Lung microvascular endothelial cell (primary cell): ENCODE results near the gene PLEKHM3. TPM values are rescaled to one million over a fixed set of nuclear protein-coding genes. Genes with fewer than 3 reads are reported as not detected.
"Not testable (repeated sequence)": the region's sequence is repeated elsewhere in the genome, so short reads cannot be mapped to it uniquely, and the experiment has no call there.

Source experiments
- DNase-seq, 2 donors: peaks; one replicate each; pipeline versions ENCODE4 v3.0.0 to v3.0.0-alpha.2; 2010; ENCODE audit warnings: low read depth in 2 of 2
- total RNA-seq: library from RNA; depleted of rRNA; stranded (reverse); fragments of >200 nt; gene quantifications from 2 replicates; pipeline ENCODE4 v1.2.1, GENCODE V29; 2014

The PLEKHM3 gene
- total RNA-seq, 1 donor from 2014 or later, result 16.5 TPM

DNA sequence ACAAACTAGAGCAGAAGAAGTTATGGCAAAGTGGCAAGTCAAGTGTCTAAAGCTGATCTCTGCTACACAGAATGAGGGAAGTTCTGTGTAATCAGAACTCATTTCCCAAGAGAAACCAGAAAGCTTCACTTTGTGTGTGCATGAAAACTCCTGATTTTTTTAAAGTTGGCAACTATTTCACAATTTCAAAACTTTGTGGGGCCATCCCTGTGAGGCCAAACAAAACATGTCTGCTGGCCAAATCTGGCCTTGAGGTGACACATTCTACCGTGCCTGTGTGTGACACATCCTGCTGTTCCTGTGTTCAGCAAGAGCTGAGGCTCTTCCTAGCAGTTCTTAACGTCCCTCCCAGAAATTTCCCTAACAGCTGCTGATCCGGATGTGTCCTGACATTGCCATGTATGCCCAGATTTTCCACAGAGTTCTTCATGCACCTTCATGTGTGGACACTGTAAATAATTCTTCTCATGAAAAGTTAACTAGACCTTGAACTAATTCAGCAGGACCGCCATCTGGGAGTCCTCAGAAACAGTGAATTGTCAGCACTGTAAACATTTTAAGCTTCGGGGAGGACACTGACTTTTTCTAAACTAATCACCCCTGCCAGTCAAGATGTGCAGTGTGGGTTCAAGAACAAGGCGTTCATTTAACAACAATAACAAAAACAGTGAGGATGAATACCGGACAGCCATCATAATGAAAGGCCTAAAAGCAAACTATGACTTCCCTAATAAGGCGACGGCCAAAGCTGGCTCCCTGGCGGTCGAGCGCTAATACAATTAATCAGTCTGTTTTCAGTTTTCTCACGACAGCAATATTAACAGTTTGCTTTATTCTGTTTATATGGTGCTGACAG, 99.0 kb downstream of the PLEKHM3 start:
- DNase-seq, result peak; percentile 84 to 95

DNA sequence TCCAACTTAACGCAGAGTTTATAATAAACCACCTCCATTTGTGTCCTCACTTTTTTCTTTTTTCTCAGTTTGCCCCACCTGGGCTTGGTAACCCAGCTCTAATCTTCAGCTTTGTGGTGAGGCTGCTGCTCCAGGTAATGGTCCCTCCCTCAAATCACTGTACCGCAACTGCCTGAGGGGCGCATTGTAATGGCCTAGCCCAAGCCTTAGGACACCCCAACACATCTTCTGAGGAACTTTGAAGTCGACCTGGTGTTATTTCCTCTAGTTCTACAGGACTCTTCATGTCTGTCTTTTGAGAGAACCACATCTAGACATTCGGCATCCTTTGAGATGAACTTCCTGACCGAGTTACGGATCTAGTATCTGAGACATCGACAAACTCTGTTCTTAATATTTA, 99.7 kb downstream of the PLEKHM3 start:
- DNase-seq, result no peak

DNA sequence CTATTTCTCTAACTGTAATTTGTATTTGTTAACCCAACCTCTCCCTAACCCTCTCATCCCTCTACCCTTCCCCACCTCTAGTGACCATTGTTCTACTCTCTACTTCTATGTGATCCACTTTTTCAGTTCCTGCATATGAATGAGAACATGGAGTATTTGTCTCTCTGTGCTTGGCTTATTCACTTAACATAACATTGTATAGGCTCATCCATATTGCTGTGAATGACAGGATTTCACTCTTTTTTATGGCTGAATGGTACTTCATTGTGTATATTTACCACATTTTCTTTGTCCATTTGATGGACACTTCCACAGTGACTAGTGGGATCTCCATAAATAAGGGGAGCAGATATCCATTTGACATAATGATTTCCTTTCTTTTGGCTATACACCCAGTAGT, 103.7 kb downstream of the PLEKHM3 start:
- no peak for DNase-seq

DNA sequence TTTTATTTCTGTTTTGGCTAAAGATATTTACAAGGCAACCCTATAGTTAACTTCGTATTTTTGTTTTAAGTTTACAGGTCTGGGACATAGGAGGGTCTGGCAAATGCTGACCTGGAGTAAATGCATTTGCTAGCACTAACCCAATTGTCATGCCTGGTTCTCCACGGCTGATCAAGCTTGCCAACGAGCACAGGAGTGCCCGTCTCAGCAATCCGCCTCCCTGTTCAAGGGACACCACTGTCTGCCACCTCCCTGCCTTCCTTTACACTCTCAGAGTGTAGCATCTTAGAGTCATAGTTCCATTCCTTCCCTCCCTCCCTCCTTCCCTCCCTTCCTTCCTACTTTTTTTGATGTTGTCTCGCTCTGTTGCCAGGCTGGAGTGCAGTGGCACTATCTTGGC, 104.6 kb downstream of the PLEKHM3 start:
- no peak for DNase-seq

DNA sequence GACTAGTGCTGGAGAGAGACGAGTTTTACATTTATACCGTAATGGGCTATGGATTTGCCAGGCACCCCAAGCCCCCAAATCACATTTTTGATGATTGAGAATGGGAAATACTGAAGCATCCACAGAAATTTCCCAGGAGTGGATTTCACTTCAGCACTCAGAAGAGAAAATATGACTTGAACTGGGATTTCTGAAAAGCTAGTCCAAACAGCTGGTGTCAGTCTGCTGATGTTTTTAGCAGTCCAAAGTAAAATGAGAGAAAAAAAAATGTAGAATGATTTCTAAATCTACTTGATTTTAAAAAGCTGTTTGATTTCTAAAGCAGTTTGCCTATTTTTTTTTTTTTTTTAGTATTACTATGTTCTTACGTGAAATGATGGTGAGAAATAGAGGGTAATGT, 105.0 kb downstream of the PLEKHM3 start:
- DNase-seq, result no peak

DNA sequence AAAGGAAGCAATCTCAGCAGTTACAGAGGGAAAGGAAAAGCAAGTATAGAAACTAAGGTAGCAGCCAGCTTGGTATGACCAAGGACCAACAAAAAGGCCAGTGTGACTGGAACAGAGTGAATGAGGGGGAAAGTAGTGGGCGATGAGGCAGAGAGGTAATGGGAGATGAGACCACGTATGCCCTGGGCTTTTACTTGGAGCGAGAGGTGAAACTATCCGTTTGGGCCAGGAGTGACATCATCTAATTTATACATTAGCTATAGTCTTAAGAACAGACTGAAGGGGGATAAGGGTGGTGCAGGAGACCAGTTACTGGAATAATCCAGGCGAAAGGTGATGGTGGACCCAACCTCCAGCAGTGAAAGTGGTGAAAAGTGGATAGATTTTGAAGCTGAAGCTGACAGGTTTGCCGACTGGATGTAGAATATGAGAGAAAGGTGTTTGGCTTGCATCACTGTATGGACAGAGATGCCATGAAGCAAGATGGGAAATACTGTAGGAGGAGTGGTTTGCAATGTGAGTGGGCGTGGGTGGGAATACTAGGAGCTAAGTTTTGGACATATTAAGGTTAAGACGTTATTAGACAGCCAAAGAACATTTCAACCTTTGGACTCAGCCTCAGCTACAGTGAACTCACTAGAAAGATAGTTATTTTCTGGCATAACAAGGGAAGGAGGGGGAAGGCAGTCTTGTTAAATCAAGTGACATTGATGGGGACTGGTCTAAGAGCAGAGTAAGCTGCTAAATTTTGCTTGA, 106.0 kb downstream of the PLEKHM3 start:
- DNase-seq, result no peak

DNA sequence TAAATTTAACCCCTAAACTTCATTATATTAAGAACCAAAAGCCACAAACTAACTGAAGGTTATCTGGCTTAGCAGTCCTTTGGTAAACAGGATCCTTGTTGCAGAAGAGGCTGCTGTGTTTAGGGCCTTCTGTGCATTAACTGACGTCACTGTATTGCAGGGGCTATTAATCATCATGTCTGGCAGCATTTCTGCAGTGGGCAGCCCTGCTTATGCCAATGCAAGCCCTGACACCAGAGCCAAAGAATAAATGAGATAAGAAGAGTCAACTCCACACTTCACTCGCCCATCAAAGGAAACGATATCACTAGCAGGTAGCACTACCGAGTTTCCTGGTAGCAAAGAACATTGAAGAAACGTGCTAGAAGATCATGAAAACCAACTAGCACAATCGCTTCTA, 110.6 kb downstream of the PLEKHM3 start:
- no peak for DNase-seq

DNA sequence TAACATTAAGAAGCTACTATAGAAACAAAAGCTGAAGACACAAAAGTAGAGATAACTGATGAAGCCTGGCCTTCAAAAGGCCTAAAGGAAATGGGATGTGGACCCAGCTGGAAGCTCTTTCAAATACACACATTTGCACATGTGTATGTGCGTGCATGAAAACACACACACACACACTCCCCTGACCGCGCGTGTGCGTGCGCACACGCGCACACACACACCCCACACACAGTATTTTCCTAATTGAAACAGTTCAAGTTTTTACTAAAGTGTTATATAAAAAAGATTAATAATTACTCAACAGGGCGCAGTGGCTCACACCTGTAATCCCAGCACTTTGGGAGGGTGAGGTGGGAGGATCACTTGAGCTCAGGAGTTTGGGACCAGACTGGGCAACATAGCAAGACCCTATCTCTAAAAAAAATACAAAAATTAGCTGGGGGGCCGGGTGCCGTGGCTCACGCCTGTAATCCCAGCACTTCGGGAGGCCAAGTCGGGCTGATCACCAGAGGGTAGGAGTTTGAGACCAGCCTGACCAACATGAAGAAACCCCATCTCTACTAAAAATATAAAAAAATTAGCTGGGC, 111.5 kb downstream of the PLEKHM3 start:
- DNase-seq, result no peak

DNA sequence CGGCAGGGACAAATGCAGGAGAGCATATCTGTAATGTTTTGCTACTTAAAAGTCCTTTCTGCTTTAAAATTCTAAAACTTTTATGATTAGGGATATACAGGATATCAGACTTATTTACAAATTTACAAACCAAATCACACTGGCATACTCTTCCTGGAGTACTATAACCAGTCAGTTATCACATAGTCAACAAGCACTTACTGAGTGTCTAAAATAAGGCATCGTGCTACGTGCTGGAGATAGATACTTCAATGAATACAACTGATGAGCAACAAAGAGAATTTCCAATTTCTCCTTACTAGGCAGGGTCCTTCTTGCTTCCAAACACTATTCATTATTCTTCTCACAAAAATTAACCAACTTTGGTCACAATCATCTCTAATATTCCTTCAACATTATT, 113.5 kb downstream of the PLEKHM3 start:
- no peak for DNase-seq

DNA sequence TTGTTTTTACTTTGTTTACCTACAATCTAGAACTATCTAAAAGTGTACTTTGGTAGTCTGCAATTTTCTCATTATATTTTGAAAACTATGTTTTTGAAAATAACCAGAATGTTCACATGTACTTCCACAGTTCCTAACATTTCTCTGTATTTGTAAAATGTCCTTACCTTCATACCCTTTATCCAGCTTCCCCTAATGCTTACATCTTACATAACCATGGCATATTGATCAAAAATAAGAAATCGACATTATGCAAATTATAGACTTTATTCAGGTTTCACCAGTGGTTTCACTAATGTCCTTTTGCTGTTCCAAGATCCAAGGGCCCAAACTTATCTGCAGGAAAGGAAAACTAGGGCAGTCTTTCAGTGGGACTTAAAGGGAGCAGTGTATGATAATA, 114.1 kb downstream of the PLEKHM3 start:
- DNase-seq, result no peak

DNA sequence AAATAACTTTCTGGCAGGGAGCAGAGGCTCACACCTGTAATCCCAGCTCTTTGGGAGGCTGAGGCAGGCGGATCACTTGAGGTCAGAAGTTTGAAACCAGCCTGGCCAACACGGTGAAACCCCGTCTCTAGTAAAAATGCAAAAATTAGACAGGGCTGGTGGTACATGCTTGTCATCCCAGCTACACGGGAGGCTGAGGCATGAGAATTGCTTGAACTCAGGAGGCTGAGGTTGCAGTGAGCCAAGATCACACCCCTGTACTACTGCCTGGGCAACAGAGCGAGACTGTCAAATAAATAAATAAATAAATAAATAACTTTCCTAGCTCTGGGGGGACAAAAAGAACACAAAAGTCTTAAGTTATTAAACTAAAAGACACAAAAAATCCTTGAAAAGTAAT, 118.8 kb downstream of the PLEKHM3 start:
- not testable (repeated sequence) for DNase-seq

DNA sequence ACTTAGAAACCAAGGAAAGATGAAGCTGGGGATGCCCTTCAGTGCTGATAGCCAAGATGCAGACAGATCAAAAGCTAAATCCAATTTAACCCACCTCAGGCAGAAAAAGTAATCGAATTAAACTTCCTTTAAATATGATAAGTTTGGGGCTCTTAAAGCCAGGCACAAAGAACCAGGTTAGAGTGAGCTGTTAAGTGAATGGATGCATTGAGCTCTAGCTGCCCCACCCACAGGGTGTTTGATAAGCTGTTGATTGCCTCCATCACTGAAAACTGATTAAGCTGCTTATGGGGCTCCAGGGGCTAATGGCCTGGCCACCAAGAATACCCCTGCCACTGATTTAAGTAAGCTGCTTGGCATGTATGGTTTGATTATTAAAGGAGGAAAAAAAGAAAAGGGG, 119.8 kb downstream of the PLEKHM3 start:
- DNase-seq, result no peak

DNA sequence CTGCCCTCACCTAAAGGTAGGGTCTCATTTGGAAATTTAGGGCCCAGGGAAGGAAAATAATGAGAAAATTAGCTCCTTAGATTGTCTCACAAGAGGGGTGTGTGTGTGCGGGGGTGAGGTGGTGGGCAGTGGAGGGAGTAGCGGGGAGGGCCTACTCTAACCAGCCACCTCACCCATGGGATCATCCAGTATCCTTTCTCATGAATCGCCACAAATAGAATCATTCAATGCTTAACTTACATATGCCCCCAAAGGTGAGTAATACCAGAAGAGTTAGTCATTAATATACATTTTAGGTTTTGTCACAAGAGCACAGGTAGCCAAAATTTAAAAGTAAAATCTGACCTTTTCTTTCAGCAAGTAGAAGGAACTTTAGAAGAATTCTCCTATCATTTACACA, 122.1 kb downstream of the PLEKHM3 start:
- no peak for DNase-seq

DNA sequence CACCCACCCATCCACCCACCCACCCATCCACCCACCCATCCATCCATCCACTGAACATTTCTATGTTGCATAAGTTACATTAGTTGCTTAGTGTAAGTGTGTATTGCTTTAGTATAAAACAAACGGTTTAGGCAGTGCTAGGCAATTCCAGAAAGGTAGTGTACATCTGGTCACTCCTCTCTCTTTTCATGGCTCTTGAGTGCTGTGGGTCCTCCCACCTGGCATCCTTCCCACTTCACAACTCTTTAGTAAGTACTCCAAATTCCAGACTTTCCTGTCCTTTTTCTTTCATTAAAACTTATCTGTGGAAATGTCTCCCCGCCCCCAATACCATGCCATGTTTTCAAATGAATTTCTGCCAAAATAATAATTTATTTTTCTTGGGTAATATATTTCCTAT, 122.5 kb downstream of the PLEKHM3 start:
- DNase-seq, result peak in 1 of 2 donors; percentile 46

DNA sequence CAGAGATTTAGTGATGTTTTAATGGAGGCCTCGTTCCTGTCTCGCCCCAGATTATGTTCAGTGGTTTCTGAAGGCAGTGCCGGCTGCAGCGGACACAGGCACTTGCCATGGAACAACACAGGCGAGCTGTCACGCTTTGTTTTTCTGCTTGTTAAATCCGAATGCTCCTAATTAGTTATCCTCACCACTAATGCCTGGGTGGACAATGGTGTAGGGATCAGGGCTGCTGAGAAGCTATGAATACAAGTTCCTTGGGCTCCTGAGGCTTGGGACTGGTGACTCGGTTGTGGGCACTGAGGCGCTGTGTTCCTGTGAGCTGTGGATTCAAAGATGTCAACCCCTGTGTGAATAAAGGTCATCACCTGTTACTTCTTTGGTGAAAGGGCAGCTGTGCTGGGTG, 123.5 kb downstream of the PLEKHM3 start:
- no peak for DNase-seq

DNA sequence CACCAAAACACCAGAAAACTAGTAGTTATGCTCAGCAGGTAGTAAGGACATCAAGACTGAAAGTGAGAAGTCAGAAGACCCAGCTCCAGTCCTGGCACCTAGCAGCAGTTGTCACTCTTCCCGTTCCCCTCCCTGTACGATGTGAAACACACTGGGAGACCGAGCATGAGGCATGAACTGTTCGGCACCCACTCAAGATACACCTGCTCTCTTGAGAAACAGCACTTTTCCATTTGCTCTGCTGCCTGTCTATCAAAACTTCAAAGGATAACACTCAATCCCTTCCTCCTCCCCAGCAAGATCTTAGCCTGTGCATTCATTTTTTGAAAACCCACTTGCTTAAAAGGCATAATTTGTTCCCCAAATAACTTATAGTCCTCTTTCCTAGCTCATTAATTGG, 123.9 kb downstream of the PLEKHM3 start:
- DNase-seq, result no peak

DNA sequence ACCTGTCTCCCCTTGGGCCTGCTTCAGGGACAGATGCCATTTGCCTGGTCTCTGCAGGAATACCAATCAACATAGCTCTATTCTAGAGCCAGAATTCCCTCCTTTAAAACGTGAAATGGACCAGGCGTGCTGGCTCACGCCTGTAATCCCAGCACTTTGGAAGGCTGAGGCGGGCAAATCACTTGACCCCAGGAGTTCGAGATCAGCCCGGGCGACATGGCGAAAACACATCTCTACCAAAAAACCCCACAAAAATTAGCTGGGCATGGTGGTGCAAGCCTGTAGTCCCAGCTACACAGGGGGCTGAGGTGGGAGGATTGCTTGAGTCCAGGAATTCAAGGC, 127.0 kb downstream of the PLEKHM3 start:
- no peak for DNase-seq

DNA sequence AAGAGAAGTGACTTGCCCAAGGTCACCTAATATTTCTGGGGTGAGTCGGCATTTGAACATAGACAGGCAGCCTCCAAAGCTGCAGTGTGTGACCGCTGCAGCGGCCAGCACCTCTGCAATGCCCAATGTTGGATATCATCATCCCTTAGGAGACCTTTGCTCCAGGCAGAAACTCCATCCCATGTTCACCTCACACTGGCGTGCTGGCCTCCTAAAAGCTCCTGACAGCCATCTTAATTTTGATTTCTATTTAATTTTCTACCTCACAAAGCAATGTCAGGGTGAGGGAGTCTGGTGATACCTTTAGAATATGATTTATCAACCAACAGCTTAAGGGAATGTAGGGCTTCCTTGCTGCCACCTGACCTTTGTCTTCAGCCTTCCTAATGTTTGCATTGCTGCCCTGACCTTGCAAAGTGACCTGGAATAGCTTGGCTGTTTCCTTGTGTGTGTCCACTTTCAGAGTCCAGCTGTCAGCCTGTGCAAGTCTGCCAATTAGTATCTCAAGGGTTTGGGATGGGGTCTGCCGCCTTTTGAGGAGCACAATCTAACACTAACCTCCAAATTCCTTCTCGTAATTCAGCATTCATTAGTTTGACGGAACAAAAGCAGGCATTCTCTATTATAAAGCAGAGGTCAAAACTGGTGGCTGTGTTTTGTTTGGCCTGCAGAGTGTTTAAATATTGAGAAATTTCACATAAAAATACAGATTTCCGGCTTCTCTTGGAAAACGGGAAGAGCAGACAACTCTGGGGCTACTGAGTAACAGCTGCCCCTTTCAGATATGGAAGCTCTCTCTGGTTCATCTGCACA, 127.6 kb downstream of the PLEKHM3 start:
- peak in 1 of 2 donors; percentile 95 for DNase-seq

DNA sequence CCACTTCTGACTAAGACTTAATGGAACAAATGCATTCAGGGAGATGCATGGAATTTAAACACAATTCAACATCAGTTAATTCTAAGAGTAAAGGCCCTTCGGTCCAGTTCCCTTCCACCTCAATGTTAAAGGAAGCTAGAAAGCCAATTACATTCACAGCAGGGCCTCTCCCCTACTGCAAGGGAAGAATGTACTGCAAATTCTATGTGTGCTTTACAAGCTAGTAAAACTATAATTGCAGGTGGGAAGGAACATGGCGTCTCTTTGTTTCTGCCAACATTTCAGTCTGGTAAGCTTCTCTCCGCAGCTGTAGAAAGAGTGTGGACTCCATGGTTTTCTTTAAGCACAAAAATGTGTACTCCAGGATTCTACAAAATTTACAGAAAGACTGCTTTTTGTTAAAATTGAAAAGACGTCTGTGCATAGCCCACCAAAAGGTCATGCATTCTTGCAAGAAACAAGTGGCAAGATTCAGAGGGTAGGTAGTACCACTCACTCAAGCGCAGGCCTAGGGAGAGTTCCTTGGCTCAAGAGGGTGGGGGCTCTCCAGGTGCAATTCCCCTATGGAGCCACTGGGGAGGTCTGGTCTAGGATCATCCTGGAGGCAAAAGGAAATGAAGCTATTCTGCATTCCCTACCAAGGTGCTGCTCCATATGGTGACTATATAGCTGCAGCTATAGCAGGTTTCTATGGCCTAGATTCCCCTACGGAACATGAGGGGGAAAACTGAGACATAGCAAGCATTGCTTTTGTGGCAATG, 128.6 kb downstream of the PLEKHM3 start:
- no peak for DNase-seq

DNA sequence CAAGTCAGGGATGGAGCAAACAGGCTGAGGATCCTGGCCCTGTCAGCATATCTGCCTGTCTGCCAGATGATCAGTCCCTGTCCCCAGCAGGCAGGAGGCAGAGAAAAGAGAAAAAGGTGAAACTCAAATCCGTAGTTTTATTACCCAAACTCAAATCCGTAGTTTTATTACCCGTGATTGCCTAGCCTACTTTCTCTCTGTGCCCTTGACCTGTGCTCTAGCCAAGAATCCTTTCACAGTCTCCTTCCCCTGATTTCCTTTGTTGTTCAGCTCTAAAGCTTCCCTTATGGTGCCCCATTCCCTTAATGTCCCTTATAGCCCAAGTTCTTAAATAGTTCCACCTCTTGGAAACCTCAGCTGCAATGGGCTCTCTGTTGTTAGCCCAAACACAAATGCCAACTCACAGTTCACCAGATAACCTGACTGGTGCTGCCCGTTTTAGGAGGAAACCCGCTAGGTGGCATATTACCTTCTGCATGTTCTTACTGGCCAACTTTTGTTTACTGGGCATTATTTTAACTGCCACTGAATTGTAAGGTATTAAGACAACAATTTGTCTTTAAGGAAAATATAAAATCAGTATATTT, 130.0 kb downstream of the PLEKHM3 start:
- DNase-seq, result no peak
